ENCODE data around the gene MOSPD2. TPM values are rescaled to one million over a fixed set of nuclear protein-coding genes. Genes with fewer than 3 reads are reported as not detected.

The MOSPD2 gene
- total RNA-seq, 1 donor from 2014 or later: 18.8 TPM

GRCh38 chrX:14936561-14936960, 63.3 kb downstream of the MOSPD2 start:
- Mint-ChIP-seq H3K4me1 (ENCODE audit: unreplicated experiment) (peaks cover 13% of the 10 kb centered on the region), H3K4me3 (ENCODE audit: unreplicated experiment) (no peak overlapping the region), H3K36me3 (ENCODE audit: unreplicated experiment) (no peaks in the 10 kb centered on the region), H3K27ac (ENCODE audit: unreplicated experiment) (peak overlapping the region; percentile 76), H3K9me3 (ENCODE audit: unreplicated experiment) (peaks cover 6% of the 10 kb centered on the region), H3K27me3 (ENCODE audit: unreplicated experiment) (no peaks in the 10 kb centered on the region)
- no peak for DNase-seq (ENCODE audit: extremely low spot score, unreplicated experiment)
- TF ChIP-seq, protein P1, sequence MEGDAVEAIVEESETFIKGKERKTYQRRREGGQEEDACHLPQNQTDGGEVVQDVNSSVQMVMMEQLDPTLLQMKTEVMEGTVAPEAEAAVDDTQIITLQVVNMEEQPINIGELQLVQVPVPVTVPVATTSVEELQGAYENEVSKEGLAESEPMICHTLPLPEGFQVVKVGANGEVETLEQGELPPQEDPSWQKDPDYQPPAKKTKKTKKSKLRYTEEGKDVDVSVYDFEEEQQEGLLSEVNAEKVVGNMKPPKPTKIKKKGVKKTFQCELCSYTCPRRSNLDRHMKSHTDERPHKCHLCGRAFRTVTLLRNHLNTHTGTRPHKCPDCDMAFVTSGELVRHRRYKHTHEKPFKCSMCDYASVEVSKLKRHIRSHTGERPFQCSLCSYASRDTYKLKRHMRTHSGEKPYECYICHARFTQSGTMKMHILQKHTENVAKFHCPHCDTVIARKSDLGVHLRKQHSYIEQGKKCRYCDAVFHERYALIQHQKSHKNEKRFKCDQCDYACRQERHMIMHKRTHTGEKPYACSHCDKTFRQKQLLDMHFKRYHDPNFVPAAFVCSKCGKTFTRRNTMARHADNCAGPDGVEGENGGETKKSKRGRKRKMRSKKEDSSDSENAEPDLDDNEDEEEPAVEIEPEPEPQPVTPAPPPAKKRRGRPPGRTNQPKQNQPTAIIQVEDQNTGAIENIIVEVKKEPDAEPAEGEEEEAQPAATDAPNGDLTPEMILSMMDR (IDR thresholded peaks at IDR 0.05): no peak

DNA sequence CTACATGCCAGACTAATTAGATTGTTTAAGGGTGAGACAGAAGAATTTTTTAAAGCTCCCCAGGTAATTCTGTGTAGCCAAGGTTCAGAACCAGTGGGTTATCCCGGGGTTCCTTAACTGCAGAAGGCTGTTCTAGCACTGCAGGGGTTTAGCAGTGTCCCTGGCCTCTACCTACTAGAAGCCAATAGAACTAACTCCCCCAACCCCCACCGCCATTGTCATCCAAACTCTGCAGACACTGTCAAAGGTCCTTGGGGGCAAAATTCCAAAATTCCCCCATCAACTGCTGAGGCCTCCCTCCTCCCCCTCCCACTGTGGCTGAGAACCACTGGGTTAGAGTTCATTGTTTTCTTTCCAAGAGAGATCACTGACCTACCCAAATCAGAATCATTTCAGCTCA, 66.4 kb downstream of the MOSPD2 start:
- DNase-seq (ENCODE audit: extremely low spot score, unreplicated experiment): no peak
- no peak overlapping the region for H3K4me3 Mint-ChIP-seq (ENCODE audit: unreplicated experiment)
- TF ChIP-seq, protein P1 (IDR thresholded peaks at IDR 0.05): no peak
- H3K4me1 Mint-ChIP-seq (ENCODE audit: unreplicated experiment): peaks cover 13% of the 10 kb centered on the region
- no peaks in the 10 kb centered on the region for H3K27me3 Mint-ChIP-seq (ENCODE audit: unreplicated experiment)
- H3K27ac Mint-ChIP-seq (ENCODE audit: unreplicated experiment): no peak overlapping the region
- peaks cover 6% of the 10 kb centered on the region for H3K9me3 Mint-ChIP-seq (ENCODE audit: unreplicated experiment)
- H3K36me3 Mint-ChIP-seq (ENCODE audit: unreplicated experiment): no peaks in the 10 kb centered on the region

DNA sequence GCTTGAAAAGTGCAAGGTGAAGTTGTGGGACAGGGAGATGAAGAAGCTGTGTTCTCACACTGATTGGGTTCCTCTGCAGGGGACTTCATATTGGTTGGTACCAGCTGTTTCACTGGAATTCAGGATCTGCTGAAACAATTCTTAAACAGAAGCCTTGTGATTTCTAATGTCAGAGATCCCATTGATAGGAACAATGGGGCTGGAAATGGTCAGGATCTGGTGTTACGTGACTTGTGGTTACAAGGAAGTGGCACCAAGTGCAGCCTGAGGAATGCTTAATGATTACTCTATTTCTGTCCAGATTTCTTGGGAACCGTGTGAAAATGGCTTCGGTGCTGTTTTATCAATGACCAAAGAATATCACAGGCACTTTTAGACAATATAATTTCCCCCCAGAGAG, 68.1 kb downstream of the MOSPD2 start:
- TF ChIP-seq, protein P1 (IDR thresholded peaks at IDR 0.05): no peak
- no peak for DNase-seq (ENCODE audit: extremely low spot score, unreplicated experiment)
- Mint-ChIP-seq H3K4me3 (ENCODE audit: unreplicated experiment) (no peak overlapping the region), H3K27me3 (ENCODE audit: unreplicated experiment) (no peaks in the 10 kb centered on the region), H3K9me3 (ENCODE audit: unreplicated experiment) (peaks cover 6% of the 10 kb centered on the region), H3K27ac (ENCODE audit: unreplicated experiment) (no peak overlapping the region), H3K4me1 (ENCODE audit: unreplicated experiment) (peaks cover 13% of the 10 kb centered on the region), H3K36me3 (ENCODE audit: unreplicated experiment) (no peaks in the 10 kb centered on the region)

- Mint-ChIP-seq H3K9me3 (ENCODE audit: unreplicated experiment) (peaks cover 6% of the 10 kb centered on the region), H3K36me3 (ENCODE audit: unreplicated experiment) (no peaks in the 10 kb centered on the region), H3K4me3 (ENCODE audit: unreplicated experiment) (no peak overlapping the region), H3K27me3 (ENCODE audit: unreplicated experiment) (no peaks in the 10 kb centered on the region), H3K27ac (ENCODE audit: unreplicated experiment) (no peak overlapping the region), H3K4me1 (ENCODE audit: unreplicated experiment) (peaks cover 7% of the 10 kb centered on the region)
- no peak for DNase-seq (ENCODE audit: extremely low spot score, unreplicated experiment)
- TF ChIP-seq, protein P1 (IDR thresholded peaks at IDR 0.05): no peak
These were observed 69.1 kb downstream of the MOSPD2 start for GRCh38 chrX:14942341-14942740.

- no peaks in the 10 kb centered on the region for H3K36me3 Mint-ChIP-seq (ENCODE audit: unreplicated experiment)
- H3K27me3 Mint-ChIP-seq (ENCODE audit: unreplicated experiment): no peaks in the 10 kb centered on the region
- TF ChIP-seq, protein P1 (IDR thresholded peaks at IDR 0.05): no peak
- DNase-seq (ENCODE audit: extremely low spot score, unreplicated experiment): no peak
- no peak overlapping the region for H3K27ac Mint-ChIP-seq (ENCODE audit: unreplicated experiment)
- H3K4me3 Mint-ChIP-seq (ENCODE audit: unreplicated experiment): no peak overlapping the region
- peaks cover 6% of the 10 kb centered on the region for H3K9me3 Mint-ChIP-seq (ENCODE audit: unreplicated experiment)
- H3K4me1 Mint-ChIP-seq (ENCODE audit: unreplicated experiment): no peaks in the 10 kb centered on the region
These were observed 70.7 kb downstream of the MOSPD2 start for GRCh38 chrX:14943962-14944361.

All from osteocyte (in vitro differentiated cells).